Fibroblast of gingiva (primary cell): Measurements from ENCODE around the gene TRIO.
"Not testable (repeated sequence)": the region's sequence is repeated elsewhere in the genome, so short reads cannot be mapped to it uniquely, and the experiment has no call there.

Experiments used
- DNase-seq: peaks from one replicate; pipeline ENCODE4 v3.0.0-alpha.2; 2011; ENCODE audit warnings: low read depth

The TRIO gene

DNA sequence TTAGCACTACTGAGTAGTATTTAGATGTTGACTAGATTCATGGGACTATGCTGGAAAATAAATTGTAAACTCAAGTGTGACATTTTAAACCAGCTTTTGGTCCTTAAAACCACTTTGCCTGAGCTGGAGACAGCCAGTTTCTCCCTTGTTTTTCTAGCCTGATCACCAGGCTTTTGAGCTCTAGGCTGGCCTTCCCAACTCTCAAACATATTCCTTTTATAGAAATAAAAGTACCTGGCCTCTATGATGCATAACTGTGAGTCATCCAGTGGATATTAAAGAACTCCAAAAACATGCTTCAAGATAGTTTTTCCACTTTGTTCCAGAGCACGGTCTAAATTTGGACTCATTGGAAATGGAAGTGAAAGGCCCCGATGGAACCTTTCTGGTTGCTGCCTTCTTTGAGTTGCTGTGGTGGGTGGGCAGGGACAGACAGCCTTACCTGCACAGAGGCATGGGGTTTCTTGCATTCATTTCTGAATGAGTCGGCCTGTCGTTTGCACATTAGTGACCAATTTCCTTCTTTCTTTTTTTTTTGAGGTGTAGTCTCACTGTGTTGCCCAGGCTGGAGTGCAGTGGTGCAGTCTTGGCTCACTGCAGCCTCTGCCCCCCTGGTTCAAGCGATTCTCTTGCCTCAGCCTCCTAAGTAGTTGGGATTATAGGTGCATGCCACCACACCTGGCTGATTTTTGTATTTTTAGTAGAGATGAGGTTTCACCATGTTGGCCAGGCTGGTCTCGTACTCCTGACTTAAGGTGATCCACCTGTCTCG is 43.1 kb downstream of the TRIO start:
- DNase-seq = no peak

GRCh38 chr5:14187157-14187556 is 44.0 kb downstream of the TRIO start:
- DNase-seq = no peak

DNA sequence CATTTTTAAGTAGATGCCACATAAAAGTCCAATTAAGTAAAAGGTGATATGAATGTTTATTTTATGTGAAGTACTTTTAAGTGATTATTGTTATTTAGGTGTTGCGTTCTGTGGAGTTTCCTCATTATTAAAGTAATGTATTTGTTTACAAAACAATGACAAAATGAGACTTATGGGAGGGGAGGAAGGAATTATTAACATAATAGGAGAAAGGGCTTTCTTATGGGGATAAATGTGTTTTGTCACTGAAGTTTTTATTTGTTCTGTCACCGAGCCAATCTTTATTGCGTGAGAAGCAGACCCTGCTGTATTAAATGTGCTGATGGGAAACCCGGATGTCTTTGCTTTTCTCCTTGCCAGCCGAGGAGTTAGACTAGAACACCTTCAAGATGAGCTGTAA is 44.5 kb downstream of the TRIO start:
- no peak for DNase-seq

GRCh38 chr5:14188778-14189177 is 45.6 kb downstream of the TRIO start:
- DNase-seq = no peak

DNA sequence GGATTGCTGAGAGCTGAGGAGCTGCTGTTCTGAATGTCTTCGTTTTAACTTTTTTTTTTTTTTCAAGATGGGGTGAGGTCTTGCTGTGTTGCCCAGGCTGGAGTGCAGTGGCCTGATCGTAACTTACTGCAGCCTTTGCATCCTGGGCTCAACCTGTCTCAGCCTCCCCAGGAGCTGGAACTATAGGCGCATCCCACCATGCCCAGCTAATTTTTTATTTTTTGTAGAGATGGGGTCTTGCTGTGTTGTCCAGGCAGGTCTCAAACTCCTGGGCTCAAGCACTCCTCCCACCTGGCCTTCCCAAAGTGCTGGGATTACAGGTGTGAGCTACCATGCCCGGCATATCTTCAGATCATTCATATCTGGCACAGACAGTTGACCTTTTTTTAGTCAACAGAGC is 46.5 kb downstream of the TRIO start:
- DNase-seq = no peak

DNA sequence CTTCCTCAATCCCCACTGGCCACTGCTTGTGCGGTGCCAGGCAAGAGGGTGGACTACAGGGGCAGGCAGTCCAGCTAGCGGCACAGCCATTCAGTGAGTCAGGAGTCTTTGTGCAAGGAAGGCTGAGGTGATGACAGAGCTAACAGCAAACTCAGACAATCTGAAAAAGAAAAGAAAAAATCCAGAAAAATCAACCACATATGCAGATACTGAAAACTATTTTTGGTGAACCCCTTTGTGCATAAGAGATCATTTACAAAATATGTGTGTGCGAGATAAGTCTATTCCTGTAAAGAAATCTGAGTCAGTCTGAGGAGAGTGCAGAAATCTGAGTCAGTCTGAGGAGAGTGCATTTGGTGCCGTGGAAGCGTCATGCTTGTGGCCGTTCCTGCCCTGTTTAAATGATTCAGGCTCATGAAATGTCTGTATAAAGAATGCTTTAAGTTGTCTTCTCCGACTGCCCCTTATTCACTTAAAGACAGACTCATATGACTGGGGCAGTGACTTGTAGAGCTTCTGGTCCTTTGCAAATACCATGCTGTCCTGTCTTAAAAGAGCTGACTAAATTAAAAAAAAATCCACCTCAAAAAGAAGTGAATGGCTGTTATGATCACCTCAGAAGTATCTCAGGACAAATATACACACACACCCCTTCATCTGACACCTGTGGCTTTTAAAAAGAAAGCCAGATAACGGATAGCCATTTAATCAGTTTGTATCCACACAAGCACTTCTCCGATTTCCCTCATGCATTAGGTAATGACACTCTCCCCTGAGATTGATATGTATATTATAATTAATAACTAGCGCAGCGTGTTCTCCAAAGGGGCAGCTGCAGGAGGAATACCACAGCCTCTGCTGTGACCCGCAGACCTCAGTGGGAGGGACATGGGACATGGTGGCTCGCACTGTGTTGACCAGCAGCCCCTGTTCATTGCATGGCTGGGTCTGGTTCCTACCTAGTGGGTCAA is 47.3 kb downstream of the TRIO start:
- peak; percentile 91 for DNase-seq

GRCh38 chr5:14191325-14191724 is 48.2 kb downstream of the TRIO start:
- DNase-seq = no peak

- DNase-seq = no peak
These were observed 50.4 kb downstream of the TRIO start for GRCh38 chr5:14193496-14193895.

GRCh38 chr5:14195588-14195987 is 52.4 kb downstream of the TRIO start:
- DNase-seq = no peak

DNA sequence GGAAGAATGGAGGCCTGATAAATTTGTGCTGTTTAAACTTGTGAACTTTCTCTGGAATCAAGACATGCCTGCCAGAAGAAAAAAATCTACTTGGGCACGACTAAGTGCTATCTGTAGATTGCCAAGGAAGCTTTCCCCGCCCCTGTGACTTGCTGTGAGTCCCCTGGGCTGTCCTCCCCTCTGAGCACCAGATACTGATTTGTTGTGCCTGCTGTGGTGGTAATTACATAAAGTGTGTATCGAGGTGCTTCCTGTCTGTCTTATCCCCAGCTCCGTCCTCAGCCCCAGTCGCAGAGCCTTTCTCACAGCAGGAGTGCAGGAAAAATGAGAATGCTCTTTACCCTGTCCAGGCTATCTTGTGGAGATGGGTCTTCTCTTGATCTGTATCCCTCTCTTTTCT is 53.9 kb downstream of the TRIO start:
- no peak for DNase-seq

GRCh38 chr5:14199902-14200301 is 56.8 kb downstream of the TRIO start:
- no peak for DNase-seq

GRCh38 chr5:14200312-14200990 is 57.3 kb downstream of the TRIO start:
- DNase-seq = no peak

DNA sequence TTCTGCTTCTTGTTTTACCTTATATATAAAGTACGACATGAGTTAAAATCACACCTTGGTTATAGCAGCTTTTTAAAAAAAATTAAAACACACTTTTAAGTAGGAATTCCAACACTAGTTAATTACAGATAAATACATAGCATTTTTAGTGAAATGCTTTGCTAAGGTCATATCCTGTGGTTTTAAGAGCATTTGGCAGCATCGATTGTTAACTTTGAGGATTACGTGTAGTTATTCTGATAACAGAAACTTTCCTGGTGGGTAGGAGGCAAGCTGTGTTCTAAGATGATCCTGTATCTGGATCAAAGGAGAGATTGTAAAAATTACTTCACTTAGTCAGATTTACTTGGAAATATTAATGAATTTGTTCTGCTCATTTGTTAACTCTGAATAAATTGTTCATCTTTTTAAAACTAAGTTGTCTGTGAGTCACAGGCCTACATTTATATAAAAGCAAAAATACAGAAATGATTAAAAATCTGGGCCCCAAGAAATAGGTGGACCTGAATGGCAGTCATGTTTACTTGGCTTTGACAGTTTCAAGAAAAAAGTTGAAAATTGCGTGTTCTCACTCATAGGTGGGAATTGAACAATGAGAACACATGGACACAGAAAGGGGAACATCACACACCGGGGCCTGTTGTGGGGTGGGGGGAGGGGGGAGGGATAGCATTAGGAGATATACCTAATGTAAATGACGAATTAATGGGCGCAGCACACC is 58.3 kb downstream of the TRIO start:
- DNase-seq = no peak

- DNase-seq = no peak
These were observed 59.3 kb downstream of the TRIO start for GRCh38 chr5:14202462-14202861.

GRCh38 chr5:14204011-14204670 is 61.0 kb downstream of the TRIO start:
- DNase-seq = no peak

GRCh38 chr5:14204785-14205321 is 61.7 kb downstream of the TRIO start:
- peak; percentile 88 for DNase-seq

GRCh38 chr5:14206028-14206725 is 63.0 kb downstream of the TRIO start:
- no peak for DNase-seq

- not testable (repeated sequence) for DNase-seq
These were observed 64.3 kb downstream of the TRIO start for GRCh38 chr5:14207428-14207827.

- DNase-seq = peak; percentile 70
These were observed 65.2 kb downstream of the TRIO start for GRCh38 chr5:14208071-14209021.
